Epithelial cell of proximal tubule (primary cell): Measurements from ENCODE around the gene MYPN. TPM values are rescaled to one million over a fixed set of nuclear protein-coding genes. Genes with fewer than 3 reads are reported as not detected.
A peak's percentile ranks its signal among the peaks of the same experiment; 100 is the strongest.
"Not testable (repeated sequence)": the region's sequence is repeated elsewhere in the genome, so short reads cannot be mapped to it uniquely, and the experiment has no call there.

Experiments used
- DNase-seq: peaks from one replicate; pipeline ENCODE4 v3.0.0-alpha.2; 2011; ENCODE audit warnings: low read depth
- H3K4me3 ChIP-seq: 2 replicates; pipeline ENCODE4 v1.5.1; 2011; ENCODE audit warnings: low read depth, mild to moderate bottlenecking, low read length
- total RNA-seq: library from RNA; depleted of rRNA; stranded (reverse); fragments of >200 nt; gene quantifications from 2 replicates; pipeline ENCODE4 v1.2.3, GENCODE V29; 2015
- TF ChIP-seq, protein P1 (sequence below): conservative IDR thresholded peaks from 2 replicates; pipeline ENCODE4 v1.5.1; 2012; ENCODE audit warnings: low read depth, mild to moderate bottlenecking, low read length

Gene MYPN
- total RNA-seq, 1 donor from 2014 or later: 0.98 TPM

DNA sequence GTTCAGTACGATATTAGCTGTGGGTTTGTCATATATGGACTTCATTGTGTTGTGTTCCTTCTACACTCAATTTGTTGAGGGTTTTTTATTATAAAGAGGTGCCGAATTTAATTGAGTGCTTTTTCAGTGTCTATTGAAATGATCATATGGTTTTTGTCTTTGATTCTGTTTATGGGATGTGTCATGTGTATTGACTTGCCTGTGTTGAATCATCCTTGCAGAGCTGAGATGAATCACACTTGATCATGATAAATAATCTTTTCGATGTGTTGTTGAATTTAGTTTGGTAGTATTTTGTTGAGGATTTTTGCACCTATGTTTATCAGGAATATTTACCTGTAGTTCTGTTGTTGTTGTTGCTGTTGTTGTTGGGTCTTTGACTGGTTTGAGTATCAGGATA, 82.8 kb downstream of the MYPN start:
- TF ChIP-seq, protein P1, sequence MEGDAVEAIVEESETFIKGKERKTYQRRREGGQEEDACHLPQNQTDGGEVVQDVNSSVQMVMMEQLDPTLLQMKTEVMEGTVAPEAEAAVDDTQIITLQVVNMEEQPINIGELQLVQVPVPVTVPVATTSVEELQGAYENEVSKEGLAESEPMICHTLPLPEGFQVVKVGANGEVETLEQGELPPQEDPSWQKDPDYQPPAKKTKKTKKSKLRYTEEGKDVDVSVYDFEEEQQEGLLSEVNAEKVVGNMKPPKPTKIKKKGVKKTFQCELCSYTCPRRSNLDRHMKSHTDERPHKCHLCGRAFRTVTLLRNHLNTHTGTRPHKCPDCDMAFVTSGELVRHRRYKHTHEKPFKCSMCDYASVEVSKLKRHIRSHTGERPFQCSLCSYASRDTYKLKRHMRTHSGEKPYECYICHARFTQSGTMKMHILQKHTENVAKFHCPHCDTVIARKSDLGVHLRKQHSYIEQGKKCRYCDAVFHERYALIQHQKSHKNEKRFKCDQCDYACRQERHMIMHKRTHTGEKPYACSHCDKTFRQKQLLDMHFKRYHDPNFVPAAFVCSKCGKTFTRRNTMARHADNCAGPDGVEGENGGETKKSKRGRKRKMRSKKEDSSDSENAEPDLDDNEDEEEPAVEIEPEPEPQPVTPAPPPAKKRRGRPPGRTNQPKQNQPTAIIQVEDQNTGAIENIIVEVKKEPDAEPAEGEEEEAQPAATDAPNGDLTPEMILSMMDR: no peak
- no peak for DNase-seq
- H3K4me3 ChIP-seq: no peak overlapping the region

DNA sequence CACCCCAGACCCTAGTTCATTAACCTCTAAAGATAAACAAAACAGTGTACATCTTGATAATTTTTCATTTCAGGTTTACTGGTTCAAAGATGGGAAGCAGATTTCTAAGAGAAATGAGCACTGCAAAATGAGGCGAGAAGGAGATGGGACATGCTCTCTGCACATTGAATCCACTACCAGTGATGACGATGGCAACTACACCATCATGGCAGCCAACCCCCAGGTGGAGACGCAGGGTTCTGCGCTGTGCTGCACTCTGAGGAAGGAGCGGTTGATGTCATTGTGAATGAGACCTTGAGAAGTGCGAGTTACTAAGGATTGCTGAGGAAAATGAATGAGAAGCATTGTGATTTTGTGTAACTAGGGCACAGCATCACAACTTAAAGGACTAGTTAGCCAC, 85.0 kb downstream of the MYPN start:
- no peak overlapping the region for H3K4me3 ChIP-seq
- TF ChIP-seq, protein P1: no peak
- DNase-seq: no peak

DNA sequence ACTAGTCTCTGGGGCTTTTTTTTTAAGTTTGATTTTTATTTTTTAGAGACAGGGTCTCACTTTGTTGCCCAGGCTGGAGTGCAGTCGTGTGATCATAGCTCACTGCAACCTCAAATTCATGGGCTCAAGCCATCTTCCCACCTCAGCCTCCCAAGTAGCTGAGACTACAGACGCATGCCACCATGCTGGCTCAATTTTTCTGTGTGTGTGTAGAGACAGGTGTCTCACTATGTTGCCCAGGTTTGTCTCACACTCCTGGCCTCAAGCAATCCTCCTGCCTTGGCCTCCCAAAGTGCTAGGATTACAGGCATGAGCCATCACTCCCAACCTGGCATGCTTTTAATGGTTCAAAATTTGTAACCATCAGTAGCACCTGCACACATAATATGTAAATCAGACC, 86.5 kb downstream of the MYPN start:
- not testable (repeated sequence) for DNase-seq, H3K4me3 ChIP-seq

DNA sequence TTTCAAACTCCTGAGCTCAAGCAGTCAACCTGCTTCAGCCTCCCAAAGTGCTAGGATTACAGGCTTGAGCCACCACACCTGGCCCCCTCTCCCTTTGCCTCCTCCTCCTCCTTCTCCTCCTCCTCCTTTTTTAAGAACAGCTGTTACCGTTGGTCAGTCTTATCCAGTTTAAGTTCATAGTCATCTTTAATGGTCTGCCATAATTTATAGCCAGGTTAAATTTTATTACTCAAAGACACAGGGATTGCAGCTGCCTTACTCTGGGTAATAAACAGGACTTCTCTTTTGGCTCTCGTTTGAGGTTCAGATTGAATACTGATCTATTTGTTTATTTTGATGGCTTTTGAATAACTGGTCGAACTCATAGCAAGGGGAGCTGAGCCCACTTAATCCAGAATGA, 87.4 kb downstream of the MYPN start:
- TF ChIP-seq, protein P1: no peak
- DNase-seq: no peak
- no peak overlapping the region for H3K4me3 ChIP-seq

DNA sequence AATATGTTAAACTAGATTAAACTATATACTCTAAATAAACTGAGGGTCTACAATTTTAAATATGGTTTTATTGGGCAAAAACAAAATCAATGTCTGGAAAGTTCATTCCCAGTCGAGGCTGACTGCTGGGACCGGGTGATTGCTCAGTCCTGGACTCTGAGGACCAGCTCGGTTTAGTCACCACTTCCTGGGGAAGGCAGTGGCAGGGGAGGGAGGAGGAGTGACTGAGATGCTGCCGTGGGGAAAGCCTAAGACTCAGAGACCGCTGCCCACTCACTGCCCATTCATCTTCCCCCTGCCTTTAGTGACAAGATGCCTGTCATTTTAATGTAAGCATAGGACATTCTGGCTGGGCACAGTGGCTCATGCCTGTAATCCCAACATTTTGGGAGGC, 93.7 kb downstream of the MYPN start:
- no peak overlapping the region for H3K4me3 ChIP-seq
- peak; percentile 10 for DNase-seq
- TF ChIP-seq, protein P1: no peak

DNA sequence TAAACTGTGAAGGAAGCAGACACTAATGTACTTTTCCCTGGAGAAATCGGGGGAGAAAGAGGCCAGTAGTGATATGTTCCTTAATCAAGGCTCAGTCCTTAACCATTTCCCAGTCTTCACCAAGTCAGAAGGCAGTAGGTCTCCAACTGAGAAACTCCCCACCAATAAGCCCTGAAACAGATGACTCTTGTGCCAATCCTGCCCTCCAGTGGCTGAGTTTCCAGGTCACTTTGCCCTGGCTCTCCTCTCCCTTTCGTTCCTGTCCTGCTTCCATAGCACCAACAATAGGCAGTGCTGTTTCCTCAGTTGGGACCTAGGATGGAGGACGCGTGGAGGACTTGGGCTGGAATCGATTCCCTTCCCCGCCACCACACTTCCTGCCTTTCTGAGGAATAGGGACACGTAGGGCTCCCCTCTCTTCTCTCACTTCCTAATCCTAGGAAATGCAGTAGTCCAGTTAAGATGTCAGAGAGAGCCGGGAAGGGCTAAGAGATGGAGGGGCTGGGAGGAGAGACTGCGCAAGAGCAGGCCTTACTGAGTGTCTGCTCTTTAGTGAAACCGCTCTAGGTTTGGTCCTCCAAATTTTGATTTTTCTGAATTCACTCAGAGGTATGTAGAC, 99.2 kb downstream of the MYPN start:
- DNase-seq: peak; percentile 38
- no peak overlapping the region for H3K4me3 ChIP-seq
- TF ChIP-seq, protein P1: peak; percentile 94

DNA sequence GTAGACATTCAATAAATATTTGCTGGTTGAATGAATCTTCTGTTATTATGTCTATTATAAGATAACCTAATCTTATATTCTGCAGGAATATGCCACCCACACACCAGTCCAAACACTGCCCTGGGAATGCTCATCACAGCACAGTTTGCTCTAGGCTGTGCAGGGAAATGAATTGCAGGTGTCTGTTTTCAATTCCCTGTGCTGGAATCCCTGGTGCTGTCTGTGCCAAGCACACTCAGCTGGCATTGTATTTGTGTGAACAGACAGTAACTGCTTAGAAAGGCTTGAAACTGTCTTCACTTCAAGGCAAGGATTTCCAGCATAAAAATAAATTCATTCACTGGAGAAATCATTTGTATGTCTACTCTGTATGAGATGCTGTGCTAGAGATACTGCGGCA, 102.4 kb downstream of the MYPN start:
- no peak for DNase-seq
- TF ChIP-seq, protein P1: no peak
- H3K4me3 ChIP-seq: no peak overlapping the region
